GM23338 (cell line): ENCODE results near the gene WASHC2A. TPM values are rescaled to one million over a fixed set of nuclear protein-coding genes. Genes with fewer than 3 reads are reported as not detected.

Experiments
- ATAC-seq: fragments of 200-7000 bp; cut with Tn5 transposase; 3 replicates; pipeline ENCODE4 v1.9.1; 2020
- DNase-seq: peaks from one replicate; pipeline ENCODE4 v3.0.0-alpha.2; 2015; ENCODE audit warnings: low spot score
- H2AFZ ChIP-seq: fragments of 200-600 bp; sonication (generic); 2 replicates; pipeline ENCODE4 v1.8.0; 2016; ENCODE audit warnings: antibody characterized with exemption, mild to moderate bottlenecking, moderate library complexity
- H3F3A ChIP-seq: fragments of 200-600 bp; sonication (generic); replicated peaks from 2 replicates; pipeline ENCODE4 v1.8.0; 2017; ENCODE audit warnings: antibody characterized with exemption, mixed run types, low read depth
- H3K27ac ChIP-seq: fragments of 200-600 bp; sonication (generic); 2 replicates; pipeline ENCODE4 v1.6.1; 2016; ENCODE audit warnings: low read depth
- H3K27me3 ChIP-seq: fragments of 200-600 bp; sonication (generic); 2 replicates; pipeline ENCODE4 v1.8.0; 2016; ENCODE audit warnings: mild to moderate bottlenecking, mixed run types, moderate library complexity; ENCODE audit not compliant: insufficient read depth
- H3K36me3 ChIP-seq: fragments of 200-600 bp; sonication (generic); 2 replicates; pipeline ENCODE4 v1.8.0; 2016; ENCODE audit warnings: mild to moderate bottlenecking; ENCODE audit not compliant: insufficient read depth
- H3K4me1 ChIP-seq: fragments of 200-600 bp; sonication (generic); 2 replicates; pipeline ENCODE4 v1.8.0; 2016; ENCODE audit warnings: mild to moderate bottlenecking, moderate library complexity; ENCODE audit not compliant: insufficient read depth
- H3K4me2 ChIP-seq: fragments of 200-600 bp; sonication (generic); 2 replicates; pipeline ENCODE4 v1.7.1; 2017; ENCODE audit warnings: mixed run types
- H3K4me3 ChIP-seq: fragments of 200-600 bp; sonication (generic); 2 replicates; pipeline ENCODE4 v1.6.1; 2016; ENCODE audit warnings: mixed run types
- H3K79me2 ChIP-seq: fragments of 200-600 bp; sonication (generic); replicated peaks from 2 replicates; pipeline ENCODE4 v1.8.0; 2017; ENCODE audit warnings: mild to moderate bottlenecking; ENCODE audit not compliant: insufficient read depth
- H3K9me2 ChIP-seq: fragments of 200-600 bp; sonication (generic); 2 replicates; pipeline ENCODE4 v1.8.0; 2017; ENCODE audit not compliant: insufficient read depth
- H4K20me1 ChIP-seq: fragments of 200-600 bp; sonication (generic); replicated peaks from 2 replicates; pipeline ENCODE4 v1.8.0; 2017; ENCODE audit warnings: mild to moderate bottlenecking; ENCODE audit not compliant: insufficient read depth
- H3K27ac Mint-ChIP-seq: 2 replicates; pipeline ENCODE4 v1.8.0; 2020; ENCODE audit warnings: inconsistent platforms, mild to moderate bottlenecking, moderate library complexity, mixed read lengths
- H3K27me3 Mint-ChIP-seq: 3 replicates; pipeline ENCODE4 v1.8.0; 2022; ENCODE audit warnings: low read depth, mild to moderate bottlenecking, moderate library complexity, mixed read lengths, inconsistent platforms; ENCODE audit not compliant: insufficient read depth, poor library complexity
- H3K36me3 Mint-ChIP-seq: 3 replicates; pipeline ENCODE4 v1.8.0; 2021; ENCODE audit warnings: low read depth, mild to moderate bottlenecking, inconsistent platforms, moderate library complexity, mixed read lengths
- H3K4me1 Mint-ChIP-seq: 3 replicates; pipeline ENCODE4 v1.8.0; 2020; ENCODE audit warnings: mild to moderate bottlenecking, inconsistent platforms, mixed read lengths
- H3K4me3 Mint-ChIP-seq: 3 replicates; pipeline ENCODE4 v1.8.0; 2021; ENCODE audit warnings: moderate library complexity, mild to moderate bottlenecking, inconsistent platforms, mixed read lengths
- H3K9me3 Mint-ChIP-seq: 3 replicates; pipeline ENCODE4 v1.8.0; 2020; ENCODE audit warnings: moderate library complexity, mild to moderate bottlenecking, inconsistent platforms, mixed read lengths
- CREB1 ChIP-seq: fragments of 250-450 bp; sonication (Bioruptor Pico); IDR thresholded peaks from 2 replicates; pipeline ENCODE4 v1.5.0; 2020; ENCODE audit warnings: low read depth, mild to moderate bottlenecking, moderate library complexity
- ETS1 ChIP-seq: IDR thresholded peaks from 2 replicates; pipeline ENCODE4 v1.6.1; 2016; ENCODE audit warnings: antibody characterized with exemption
- EZH2 ChIP-seq: fragments of 200-600 bp; sonication (generic); IDR thresholded peaks from one replicate; pipeline ENCODE4 v1.8.0; 2017; ENCODE audit warnings: antibody characterized with exemption, mild to moderate bottlenecking, low read depth; ENCODE audit not compliant: unreplicated experiment
- EZH2phosphoT487 ChIP-seq: fragments of 200-600 bp; sonication (generic); IDR thresholded peaks from one replicate; pipeline ENCODE4 v1.8.1; 2018; ENCODE audit warnings: antibody characterized with exemption; ENCODE audit not compliant: unreplicated experiment
- JUNB ChIP-seq: IDR thresholded peaks from one replicate; pipeline ENCODE4 v1.6.1; 2016; ENCODE audit warnings: antibody characterized with exemption; ENCODE audit not compliant: unreplicated experiment
- NANOG ChIP-seq: IDR thresholded peaks from 2 replicates; pipeline ENCODE4 v1.6.1; 2016; ENCODE audit warnings: antibody characterized with exemption, borderline replicate concordance
- POLR2AphosphoS5 ChIP-seq: IDR thresholded peaks from 2 replicates; pipeline ENCODE4 v1.6.1; 2016; ENCODE audit warnings: antibody characterized with exemption, low read depth
- REST ChIP-seq: IDR thresholded peaks from one replicate; pipeline ENCODE4 v1.6.1; 2018; ENCODE audit warnings: antibody characterized with exemption; ENCODE audit not compliant: unreplicated experiment
- STAT1 ChIP-seq: IDR thresholded peaks from one replicate; pipeline ENCODE4 v1.6.1; 2016; ENCODE audit warnings: antibody characterized with exemption; ENCODE audit not compliant: unreplicated experiment
- ZNF331 ChIP-seq: fragments of 250-450 bp; sonication (Bioruptor Pico); IDR thresholded peaks from 2 replicates; pipeline ENCODE4 v1.5.0; 2020; ENCODE audit warnings: low read depth, mild to moderate bottlenecking, moderate library complexity
- polyA plus RNA-seq: library from polyadenylated mRNA; unstranded; fragments of >200 nt; fragmentation: Nextera tagmentation; extraction: Ambion mirVana; gene quantifications from 2 replicates; pipeline ENCODE4 v1.2.1, GENCODE V29; 2016
- total RNA-seq: library from RNA; depleted of rRNA; stranded (reverse); fragments of >200 nt; shearing (Covaris generic); gene quantifications from 2 replicates; pipeline ENCODE4 v1.2.3, GENCODE V29; 2014
- TF ChIP-seq, protein P1 (sequence below), 2 experiments: fragments of 200-600 bp in 1 of 2; sonication (generic) in 1 of 2; conservative IDR thresholded peaks; 2 replicates each; pipeline versions ENCODE4 v1.5.1 to v1.6.1; 2016 to 2017; ENCODE audit warnings: antibody characterized with exemption in 2 of 2, low read depth in 2 of 2, mild to moderate bottlenecking in 2 of 2, moderate library complexity in 1 of 2

WASHC2A gene
- total and polyA plus RNA-seq, 2 experiments from 2014 or later = 13.2 to 24.5 TPM

- no peaks in the 10 kb centered on the region for H3K79me2 ChIP-seq
- H3K4me3 ChIP-seq = no peak overlapping the region
- no peaks in the 10 kb centered on the region for H3F3A ChIP-seq
- no peak for ATAC-seq
- no peaks in the 10 kb centered on the region for H3K36me3 Mint-ChIP-seq
- no peaks in the 10 kb centered on the region for H4K20me1 ChIP-seq
- no peaks in the 10 kb centered on the region for H3K9me3 Mint-ChIP-seq
- H2AFZ ChIP-seq = no peak overlapping the region
- H3K27me3 ChIP-seq = peaks cover 4% of the 10 kb centered on the region; the same call in 1 of the 2 replicates
- no peak overlapping the region for H3K4me2 ChIP-seq
- no peak for TF ChIP-seq NANOG
- TF ChIP-seq EZH2phosphoT487 = no peak
- no peak for TF ChIP-seq ZNF331 (CRISPR knock-in tag)
- TF ChIP-seq, protein P1, sequence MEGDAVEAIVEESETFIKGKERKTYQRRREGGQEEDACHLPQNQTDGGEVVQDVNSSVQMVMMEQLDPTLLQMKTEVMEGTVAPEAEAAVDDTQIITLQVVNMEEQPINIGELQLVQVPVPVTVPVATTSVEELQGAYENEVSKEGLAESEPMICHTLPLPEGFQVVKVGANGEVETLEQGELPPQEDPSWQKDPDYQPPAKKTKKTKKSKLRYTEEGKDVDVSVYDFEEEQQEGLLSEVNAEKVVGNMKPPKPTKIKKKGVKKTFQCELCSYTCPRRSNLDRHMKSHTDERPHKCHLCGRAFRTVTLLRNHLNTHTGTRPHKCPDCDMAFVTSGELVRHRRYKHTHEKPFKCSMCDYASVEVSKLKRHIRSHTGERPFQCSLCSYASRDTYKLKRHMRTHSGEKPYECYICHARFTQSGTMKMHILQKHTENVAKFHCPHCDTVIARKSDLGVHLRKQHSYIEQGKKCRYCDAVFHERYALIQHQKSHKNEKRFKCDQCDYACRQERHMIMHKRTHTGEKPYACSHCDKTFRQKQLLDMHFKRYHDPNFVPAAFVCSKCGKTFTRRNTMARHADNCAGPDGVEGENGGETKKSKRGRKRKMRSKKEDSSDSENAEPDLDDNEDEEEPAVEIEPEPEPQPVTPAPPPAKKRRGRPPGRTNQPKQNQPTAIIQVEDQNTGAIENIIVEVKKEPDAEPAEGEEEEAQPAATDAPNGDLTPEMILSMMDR (conservative IDR thresholded peaks at IDR 0.05; ENCODE audit: low read depth in 2 of 2) = no peak
- TF ChIP-seq REST = no peak
- no peak for TF ChIP-seq POLR2AphosphoS5
- TF ChIP-seq STAT1 = no peak
- no peak for TF ChIP-seq ETS1
- no peak overlapping the region; the same call in 2 of the 3 replicates for H3K4me3 Mint-ChIP-seq
- peaks cover 12% of the 10 kb centered on the region for H3K27me3 Mint-ChIP-seq
- H3K36me3 ChIP-seq = no peaks in the 10 kb centered on the region
- H3K9me2 ChIP-seq = no peaks in the 10 kb centered on the region; the same call in 1 of the 2 replicates
- H3K27ac Mint-ChIP-seq = no peak overlapping the region
- no peak for DNase-seq
- H3K4me1 Mint-ChIP-seq = no peaks in the 10 kb centered on the region
- H3K4me1 ChIP-seq = no peaks in the 10 kb centered on the region
- no peak overlapping the region for H3K27ac ChIP-seq
Measured at GRCh38 chr10:50027195-50027594, 40.6 kb upstream of the WASHC2A start.

DNA sequence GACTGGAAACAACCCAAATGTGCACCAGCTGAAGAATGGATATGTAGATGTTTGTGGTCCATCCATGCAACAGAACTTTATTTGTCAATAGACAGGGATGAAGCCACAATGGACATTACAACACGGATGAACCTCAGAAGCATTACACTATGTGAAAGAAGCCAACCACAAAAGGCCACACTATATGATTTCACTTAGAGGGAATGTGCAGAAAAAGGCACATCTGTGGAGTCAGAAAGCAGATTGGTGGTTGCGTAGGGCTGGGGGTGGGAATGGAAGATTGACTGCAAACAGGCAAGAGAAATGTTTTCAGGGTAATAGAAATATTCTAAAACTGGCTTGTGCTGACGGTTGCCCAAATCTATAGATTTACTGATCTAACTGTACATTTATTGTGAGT lies 34.3 kb upstream of the WASHC2A start:
- no peaks in the 10 kb centered on the region for H3K79me2 ChIP-seq
- no peak for TF ChIP-seq EZH2phosphoT487
- TF ChIP-seq, protein P1 (conservative IDR thresholded peaks at IDR 0.05; ENCODE audit: low read depth in 2 of 2) = no peak
- TF ChIP-seq NANOG = no peak
- no peak for TF ChIP-seq STAT1
- TF ChIP-seq EZH2 = no peak
- no peak for TF ChIP-seq ZNF331 (CRISPR knock-in tag)
- TF ChIP-seq REST = no peak
- no peak for TF ChIP-seq POLR2AphosphoS5
- no peak for TF ChIP-seq JUNB
- TF ChIP-seq CREB1 = no peak

More for the DNA sequence above, 34.3 kb upstream of the WASHC2A start:
- Mint-ChIP-seq H3K27ac (no peak overlapping the region), H3K36me3 (no peaks in the 10 kb centered on the region), H3K9me3 (no peaks in the 10 kb centered on the region), H3K27me3 (peaks cover 5% of the 10 kb centered on the region), H3K4me1 (no peaks in the 10 kb centered on the region), H3K4me3 (no peak overlapping the region)
- Histone ChIP-seq H4K20me1 (no peaks in the 10 kb centered on the region), H3K9me2 (no peaks in the 10 kb centered on the region), H3K27me3 (no peaks in the 10 kb centered on the region), H3K4me1 (no peaks in the 10 kb centered on the region), H3K27ac (no peak overlapping the region), H3K4me2 (no peak overlapping the region), H3F3A (no peaks in the 10 kb centered on the region), H3K36me3 (no peaks in the 10 kb centered on the region), H3K4me3 (no peak overlapping the region), H2AFZ (no peak overlapping the region)
- DNase-seq (no peak), ATAC-seq (no peak)
